ENCODE data around the gene MGAT5.

DNA sequence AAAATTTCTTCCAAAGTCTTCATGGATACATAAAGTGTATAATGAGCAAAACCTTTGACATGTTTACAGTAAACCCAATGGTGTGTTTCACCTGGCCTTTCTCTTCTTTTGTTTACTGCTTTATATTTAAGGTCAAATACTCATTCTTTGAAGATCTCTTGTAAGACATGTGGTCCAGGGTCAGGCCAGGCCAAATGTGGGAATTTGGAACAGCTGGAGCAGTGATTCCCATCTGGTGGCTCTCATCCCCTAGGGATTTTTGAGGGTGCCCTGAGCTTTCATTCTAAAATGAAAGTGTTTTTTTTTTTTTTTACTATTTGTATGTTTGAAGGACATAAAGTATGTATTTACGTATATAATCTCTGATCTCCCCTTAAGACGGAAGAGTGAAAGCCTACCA is 13.8 kb upstream of the MGAT5 start:
- TF ChIP-seq, protein P1, sequence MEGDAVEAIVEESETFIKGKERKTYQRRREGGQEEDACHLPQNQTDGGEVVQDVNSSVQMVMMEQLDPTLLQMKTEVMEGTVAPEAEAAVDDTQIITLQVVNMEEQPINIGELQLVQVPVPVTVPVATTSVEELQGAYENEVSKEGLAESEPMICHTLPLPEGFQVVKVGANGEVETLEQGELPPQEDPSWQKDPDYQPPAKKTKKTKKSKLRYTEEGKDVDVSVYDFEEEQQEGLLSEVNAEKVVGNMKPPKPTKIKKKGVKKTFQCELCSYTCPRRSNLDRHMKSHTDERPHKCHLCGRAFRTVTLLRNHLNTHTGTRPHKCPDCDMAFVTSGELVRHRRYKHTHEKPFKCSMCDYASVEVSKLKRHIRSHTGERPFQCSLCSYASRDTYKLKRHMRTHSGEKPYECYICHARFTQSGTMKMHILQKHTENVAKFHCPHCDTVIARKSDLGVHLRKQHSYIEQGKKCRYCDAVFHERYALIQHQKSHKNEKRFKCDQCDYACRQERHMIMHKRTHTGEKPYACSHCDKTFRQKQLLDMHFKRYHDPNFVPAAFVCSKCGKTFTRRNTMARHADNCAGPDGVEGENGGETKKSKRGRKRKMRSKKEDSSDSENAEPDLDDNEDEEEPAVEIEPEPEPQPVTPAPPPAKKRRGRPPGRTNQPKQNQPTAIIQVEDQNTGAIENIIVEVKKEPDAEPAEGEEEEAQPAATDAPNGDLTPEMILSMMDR (IDR thresholded peaks at IDR 0.05; ENCODE audit: low read depth, low read length): no peak
- TF ChIP-seq POLR2A (IDR thresholded peaks at IDR 0.05; ENCODE audit: extremely low read depth, insufficient read length): no peak
- TF ChIP-seq MYC (IDR thresholded peaks at IDR 0.05; ENCODE audit: low read depth, low read length): no peak
- TF ChIP-seq, protein P2, sequence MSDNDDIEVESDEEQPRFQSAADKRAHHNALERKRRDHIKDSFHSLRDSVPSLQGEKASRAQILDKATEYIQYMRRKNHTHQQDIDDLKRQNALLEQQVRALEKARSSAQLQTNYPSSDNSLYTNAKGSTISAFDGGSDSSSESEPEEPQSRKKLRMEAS (IDR thresholded peaks at IDR 0.05; ENCODE audit: low read depth, low read length): no peak

All from NB4 (cell line).